IMR-90 (cell line): ENCODE measurements around the gene SOCS4. TPM values are rescaled to one million over a fixed set of nuclear protein-coding genes. Genes with fewer than 3 reads are reported as not detected.
A peak's percentile ranks its signal among the peaks of the same experiment; 100 is the strongest.

Source experiments
- ATAC-seq: fragments of 200-7000 bp; cut with Tn5 transposase; 2 replicates; pipeline ENCODE4 v1.9.1; 2020; ENCODE audit warnings: low read depth, mild to moderate bottlenecking, moderate library complexity
- BruUV-seq: library from RNA; stranded (reverse); fragments of 400-500 nt; replicated peaks from 2 replicates; lab custom pipeline; 2021; lab: Mats Ljungman, UMichigan
- CTCF ChIA-PET: fragments of 300-600 bp; formaldehyde crosslinking; extraction: SDS; loops from one replicate; lab custom pipeline; 2021; ENCODE audit warnings: antibody characterized with exemption; lab: Yijun Ruan, JAX
- POLR2A ChIA-PET: fragments of 300-600 bp; sonication (Branson Sonifier 250); formaldehyde crosslinking; loops from one replicate; lab custom pipeline; 2022; ENCODE audit warnings: antibody characterized with exemption; ENCODE audit not compliant: unreplicated experiment; lab: Charles Lee
- DNase-seq: peaks from one replicate; pipeline ENCODE4 v3.0.0; 2013
- H2AFZ ChIP-seq: replicated peaks from 2 replicates; pipeline ENCODE3; 2013; ENCODE audit warnings: low read length, mild to moderate bottlenecking; ENCODE audit not compliant: poor library complexity
- H2AK5ac ChIP-seq: 2 replicates; pipeline ENCODE4 v1.6.1; 2013; ENCODE audit warnings: low read depth, low read length, inconsistent platforms
- H2AK9ac ChIP-seq: replicated peaks from 2 replicates; pipeline ENCODE3; 2013; ENCODE audit warnings: mild to moderate bottlenecking, low read depth, low read length, moderate library complexity; ENCODE audit not compliant: poor library complexity
- H2BK120ac ChIP-seq: 2 replicates; pipeline ENCODE4 v1.6.1; 2013; ENCODE audit warnings: low read depth, low read length, inconsistent platforms
- H2BK15ac ChIP-seq: 3 replicates; pipeline ENCODE4 v1.6.1; 2013; ENCODE audit warnings: low read depth, low read length, inconsistent platforms
- H2BK20ac ChIP-seq: 2 replicates; pipeline ENCODE4 v1.6.1; 2013; ENCODE audit warnings: low read depth, mild to moderate bottlenecking, inconsistent platforms, low read length, moderate library complexity
- H2BK5ac ChIP-seq: 2 replicates; pipeline ENCODE4 v1.6.1; 2013; ENCODE audit warnings: mild to moderate bottlenecking, low read depth, low read length, inconsistent platforms; ENCODE audit not compliant: poor library complexity, severe bottlenecking
- H3K14ac ChIP-seq: replicated peaks from 2 replicates; pipeline ENCODE4 v1.6.1; 2013; ENCODE audit warnings: low read depth, low read length, inconsistent platforms
- H3K18ac ChIP-seq: 2 replicates; pipeline ENCODE4 v1.6.1; 2013; ENCODE audit warnings: low read depth, low read length, control low read depth
- H3K23ac ChIP-seq: 2 replicates; pipeline ENCODE4 v1.6.1; 2013; ENCODE audit warnings: low read depth, low read length, inconsistent platforms
- H3K27ac ChIP-seq: 2 replicates; pipeline ENCODE4 v1.5.1; 2013; ENCODE audit warnings: mild to moderate bottlenecking, control low read depth, low read length; ENCODE audit not compliant: insufficient read depth
- H3K27me3 ChIP-seq: 2 replicates; pipeline ENCODE4 v1.6.1; 2013; ENCODE audit warnings: low read length; ENCODE audit not compliant: control insufficient read depth, insufficient read depth
- H3K36me3 ChIP-seq: 2 replicates; pipeline ENCODE4 v1.6.1; 2013; ENCODE audit warnings: low read length, mixed read lengths; ENCODE audit not compliant: control insufficient read depth, insufficient read depth
- H3K4ac ChIP-seq: 2 replicates; pipeline ENCODE4 v1.6.1; 2013; ENCODE audit warnings: low read depth, low read length, inconsistent platforms
- H3K4me1 ChIP-seq: 2 replicates; pipeline ENCODE4 v1.6.1; 2013; ENCODE audit warnings: low read length, mixed read lengths; ENCODE audit not compliant: control insufficient read depth, insufficient read depth
- H3K4me2 ChIP-seq: 2 replicates; pipeline ENCODE4 v1.6.1; 2013; ENCODE audit warnings: low read depth, mild to moderate bottlenecking, control low read depth, low read length, moderate library complexity
- H3K4me3 ChIP-seq: 2 replicates; pipeline ENCODE4 v1.5.1; 2013; ENCODE audit warnings: low read depth, mild to moderate bottlenecking, control low read depth, low read length, moderate library complexity; ENCODE audit not compliant: insufficient read depth
- H3K56ac ChIP-seq: 2 replicates; pipeline ENCODE4 v1.6.1; 2013; ENCODE audit warnings: low read length, inconsistent platforms; ENCODE audit not compliant: insufficient read depth; ENCODE audit errors: extremely low read depth
- H3K79me1 ChIP-seq, 2 experiments: 2 replicates each; pipeline ENCODE4 v1.6.1; 2013; ENCODE audit warnings: low read length in 2 of 2, inconsistent platforms in 1 of 2, low read depth in 1 of 2
- H3K9ac ChIP-seq: 2 replicates; pipeline ENCODE4 v1.6.1; 2013; ENCODE audit warnings: low read depth, low read length, control low read depth
- H3K9me1 ChIP-seq: 2 replicates; pipeline ENCODE4 v1.6.1; 2013; ENCODE audit warnings: low read length, inconsistent platforms; ENCODE audit not compliant: insufficient read depth
- H3K9me3 ChIP-seq: 2 replicates; pipeline ENCODE4 v1.6.1; 2013; ENCODE audit warnings: low read length; ENCODE audit not compliant: control insufficient read depth, insufficient read depth
- H4K20me1 ChIP-seq: 2 replicates; pipeline ENCODE4 v1.6.1; 2013; ENCODE audit warnings: low read length, inconsistent platforms; ENCODE audit not compliant: insufficient read depth
- H4K5ac ChIP-seq: 2 replicates; pipeline ENCODE4 v1.6.1; 2013; ENCODE audit warnings: mild to moderate bottlenecking, low read depth, low read length, control low read depth
- H4K8ac ChIP-seq, 2 experiments: 2 replicates each; pipeline ENCODE4 v1.6.1; 2013; ENCODE audit warnings: low read depth in 2 of 2, low read length in 2 of 2, control low read depth in 1 of 2, inconsistent platforms in 1 of 2
- H4K91ac ChIP-seq: 2 replicates; pipeline ENCODE4 v1.6.1; 2013; ENCODE audit warnings: low read depth, low read length, inconsistent platforms; ENCODE audit not compliant: insufficient read depth
- BHLHE40 ChIP-seq: fragments of 150-350 bp; IDR thresholded peaks from 2 replicates; pipeline ENCODE4 v1.6.1; 2016; ENCODE audit warnings: mild to moderate bottlenecking, low read depth, low read length
- FOS ChIP-seq: fragments of 150-350 bp; IDR thresholded peaks from 2 replicates; pipeline ENCODE4 v1.6.1; 2016; ENCODE audit warnings: low read depth, low read length
- POLR2A ChIP-seq: IDR thresholded peaks from 2 replicates; pipeline ENCODE4 v1.6.1; 2012; ENCODE audit warnings: mild to moderate bottlenecking, low read depth, low read length
- USF2 ChIP-seq: fragments of 150-350 bp; IDR thresholded peaks from 2 replicates; pipeline ENCODE4 v1.6.1; 2017; ENCODE audit warnings: mild to moderate bottlenecking, antibody characterized with exemption, low read length, low read depth
- WGBS, 2 experiments: methylation state at CpG; one replicate each; pipeline versions ENCODE4 v1.1.5 to v1.1.7; 2013; ENCODE audit warnings: missing lambda C conversion rate in 2 of 2; ENCODE audit not compliant: insufficient read length in 1 of 2; ENCODE audit errors: extremely low coverage in 2 of 2; 5-methylcytosine and 5-hydroxymethylcytosine counted together
- dilution Hi-C: fragments of 300-500 bp; cut with HindIII; formaldehyde crosslinking; loops from one replicate; pipeline ENCODE4 v1.14.3; 2018; ENCODE audit warnings: low sequenced_read_pairs; ENCODE audit not compliant: unreplicated experiment
- in situ Hi-C: fragments of 300-500 bp; cut with MboI; formaldehyde crosslinking; loops from 3 replicates; pipeline ENCODE4 v1.14.3; 2019; ENCODE audit warnings: low sequenced_read_pairs, inconsistent platforms, mixed read lengths
- intact Hi-C: fragments of 100-400 bp; cut with micrococcal nuclease; formaldehyde crosslinking; loops from 2 replicates; pipeline ENCODE4 v1.10.0; 2022
- polyA plus RNA-seq, 3 experiments: library from polyadenylated mRNA; depleted of rRNA; stranded (reverse); fragments of >200 nt; gene quantifications; 2 replicates each; pipeline ENCODE4 v1.2.3, GENCODE V29; 2012; ENCODE audit warnings: low replicate concordance in 1 of 3
- total RNA-seq: library from RNA; depleted of rRNA; stranded (reverse); fragments of >200 nt; gene quantifications from 2 replicates; pipeline ENCODE4 v1.2.3, GENCODE V29; 2012

Gene SOCS4
- total and polyA plus RNA-seq, 2 of the 4 experiments (the other 2 are of a cell fraction): 4.6 to 12.7 TPM

GRCh38 chr14:55097881-55098560 is 71.0 kb downstream of the SOCS4 start:
- no peak overlapping the region for H4K91ac ChIP-seq
- no peak overlapping the region for H3K27ac ChIP-seq
- no peak overlapping the region for H3K56ac ChIP-seq
- no peak overlapping the region for H2AFZ ChIP-seq
- dilution Hi-C loops: no loop called here
- H4K20me1 ChIP-seq: no peaks in the 10 kb centered on the region
- no peaks in the 10 kb centered on the region for H3K36me3 ChIP-seq
- H3K79me1 ChIP-seq: 0 out of 4 replicates have a peak, but pooled peaks cover 0 to 4% of the 10 kb centered on the region in 2 experiments
- H2AK9ac ChIP-seq: no peak overlapping the region
- BruUV-seq: no TSS peak
- peak overlapping the region; percentile 14; the same call in 1 of the 2 replicates for H2BK120ac ChIP-seq
- H3K9me3 ChIP-seq: no peaks in the 10 kb centered on the region
- H3K9ac ChIP-seq: no peak overlapping the region
- H2BK20ac ChIP-seq: no peak overlapping the region
- H2BK5ac ChIP-seq: no peak overlapping the region
- intact Hi-C loops: no loop called here
- DNase-seq: no peak
- H3K14ac ChIP-seq: no peak overlapping the region
- no peak for ATAC-seq
- peaks cover 10% of the 10 kb centered on the region for H3K9me1 ChIP-seq
- H3K4me3 ChIP-seq: no peak overlapping the region
- H2AK5ac ChIP-seq: peak overlapping the region; percentile 9; the same call in 1 of the 2 replicates
- no peaks in the 10 kb centered on the region for H3K27me3 ChIP-seq
- no CpG with 5 or more reads among the region's 5 CpGs for WGBS, 2 experiments
- H3K4ac ChIP-seq: no peak overlapping the region; the same call in 1 of the 2 replicates
- TF ChIP-seq BHLHE40: no peak
- no peak for TF ChIP-seq FOS
- TF ChIP-seq USF2: no peak
- TF ChIP-seq POLR2A: no peak
- H4K8ac ChIP-seq: no peak overlapping the region
- in situ Hi-C loops: loop anchor here (5.0 kb wide), 1 partner anchor 34 kb away; no protein-coding TSS in a partner anchor
- ChIA-PET CTCF (interaction anchor here (0.6 to 0.7 kb wide), 2 partner anchors 39 to 63 kb away, joined by 3 read pairs; no protein-coding TSS in a partner anchor), POLR2A (no interaction called here)
- peak overlapping the region; percentile 54 for H3K18ac ChIP-seq
- H4K5ac ChIP-seq: peak overlapping the region; percentile 36; the same call in 1 of the 2 replicates
- 0 out of 3 replicates have a peak overlapping the region, but pooled peaks have one; percentile 6 for H2BK15ac ChIP-seq
- no peak overlapping the region for H3K23ac ChIP-seq
- H3K4me2 ChIP-seq: no peak overlapping the region
- H3K4me1 ChIP-seq: peaks cover 8% of the 10 kb centered on the region
